Activated naive CD4-positive, alpha-beta T cell treated with anti-CD3 and anti-CD28 coated beads for 36 hours (primary cell): ENCODE data around the gene AZI2. TPM values are rescaled to one million over a fixed set of nuclear protein-coding genes. Genes with fewer than 3 reads are reported as not detected.
A peak's percentile ranks its signal among the peaks of the same experiment; 100 is the strongest.

Source experiments
- CTCF ChIA-PET: fragments of 350-600 bp; sonication (Branson Sonifier 250); formaldehyde crosslinking; loops from one replicate; lab custom pipeline; 2021; ENCODE audit warnings: antibody characterized with exemption; lab: Charles Lee
- DNase-seq: peaks from one replicate; pipeline ENCODE4 v3.0.0-alpha.2; 2020
- H3K27ac Mint-ChIP-seq: one replicate; pipeline ENCODE4 v1.8.0; 2021; ENCODE audit warnings: mild to moderate bottlenecking, mixed read lengths
- H3K27me3 Mint-ChIP-seq: one replicate; pipeline ENCODE4 v1.8.0; 2021; ENCODE audit warnings: low read depth, mixed read lengths
- H3K36me3 Mint-ChIP-seq: one replicate; pipeline ENCODE4 v1.8.0; 2021; ENCODE audit warnings: low read depth, mixed read lengths
- H3K4me1 Mint-ChIP-seq: one replicate; pipeline ENCODE4 v1.8.0; 2021; ENCODE audit warnings: low read depth, mixed read lengths
- H3K4me3 Mint-ChIP-seq: one replicate; pipeline ENCODE4 v1.8.0; 2021; ENCODE audit warnings: mild to moderate bottlenecking, moderate library complexity, mixed read lengths
- H3K9me3 Mint-ChIP-seq: one replicate; pipeline ENCODE4 v1.8.0; 2021; ENCODE audit warnings: mixed read lengths
- intact Hi-C: fragments of 100-400 bp; cut with micrococcal nuclease; formaldehyde crosslinking; loops from one replicate; pipeline ENCODE4 v1.15.1; 2023
- total RNA-seq, 2 experiments: library from RNA; stranded (reverse); gene quantifications; one replicate each; pipeline ENCODE4 v1.2.3, GENCODE V29; 2021

The AZI2 gene, protein sequence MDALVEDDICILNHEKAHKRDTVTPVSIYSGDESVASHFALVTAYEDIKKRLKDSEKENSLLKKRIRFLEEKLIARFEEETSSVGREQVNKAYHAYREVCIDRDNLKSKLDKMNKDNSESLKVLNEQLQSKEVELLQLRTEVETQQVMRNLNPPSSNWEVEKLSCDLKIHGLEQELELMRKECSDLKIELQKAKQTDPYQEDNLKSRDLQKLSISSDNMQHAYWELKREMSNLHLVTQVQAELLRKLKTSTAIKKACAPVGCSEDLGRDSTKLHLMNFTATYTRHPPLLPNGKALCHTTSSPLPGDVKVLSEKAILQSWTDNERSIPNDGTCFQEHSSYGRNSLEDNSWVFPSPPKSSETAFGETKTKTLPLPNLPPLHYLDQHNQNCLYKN
- total RNA-seq = 10 to 100 TPM; 31.5 to 39.4 TPM

DNA sequence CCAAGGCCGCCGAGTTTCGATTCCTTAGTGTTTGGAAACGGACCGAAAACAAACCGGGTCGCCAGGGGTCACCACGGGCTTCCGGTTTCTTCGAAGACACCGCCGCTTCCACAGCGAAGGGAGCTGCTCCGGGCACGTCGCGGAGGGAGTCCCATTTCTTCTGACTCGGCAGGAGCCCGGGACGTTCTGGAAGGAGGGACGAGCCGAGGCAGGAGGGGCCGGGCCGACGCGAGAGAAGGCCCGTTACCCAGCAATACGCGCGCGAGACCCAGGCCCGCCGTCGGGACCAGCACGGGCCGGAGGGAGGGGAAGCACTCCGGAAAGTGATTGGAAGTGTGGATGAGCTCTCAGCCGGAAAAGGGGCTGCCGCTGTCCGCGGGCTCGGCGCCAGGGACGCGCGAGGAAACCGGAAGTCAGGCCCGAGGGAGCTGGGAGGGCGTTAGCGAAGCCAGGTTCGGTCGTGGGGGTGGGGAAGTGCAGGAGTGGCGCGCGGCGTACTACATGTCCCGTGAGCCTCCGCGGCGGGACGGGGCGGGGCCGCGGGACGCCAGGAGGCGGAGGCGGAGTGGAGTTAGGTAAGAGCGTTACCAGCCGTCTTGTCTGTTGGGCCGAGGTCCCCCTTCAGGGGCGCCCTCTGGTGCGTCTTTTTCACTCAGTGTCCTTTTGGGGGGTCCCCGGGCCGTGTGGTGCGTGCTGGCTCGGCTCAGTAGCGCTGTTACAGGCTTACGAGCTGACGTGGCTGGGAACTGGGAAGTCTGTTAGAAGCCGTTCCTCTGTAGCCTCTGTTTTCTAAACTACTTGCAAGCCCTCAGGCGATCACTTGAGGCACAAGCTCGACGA is at the start of gene AZI2, which contains the start of gene ZCWPW2:
TSS of gene AZI2 (minus strand) at position 196 of the 840 bp plus-strand sequence. CDS start 8,207 bp downstream, outside the sequence.
TSS of gene ZCWPW2 (plus strand) at position 93 of the 840 bp plus-strand sequence. CDS start 64,348 bp downstream, outside the sequence.
- Mint-ChIP-seq H3K4me3 (peak within 1 kb of the TSS; percentile 88), H3K4me1 (peaks cover 36% of the 10 kb centered on the region), H3K27me3 (no peaks in the 10 kb centered on the region), H3K36me3 (peaks cover 17% of the 10 kb centered on the region), H3K9me3 (peaks cover 8% of the 10 kb centered on the region), H3K27ac (peak within 1 kb of the TSS; percentile 92)
- intact Hi-C loops = loop anchor here (1.0 to 10.0 kb wide), 9 partner anchors 23 to 1996 kb away; partner anchors contain the start of genes CMC1, NEK10 and SLC4A7
- CTCF ChIA-PET = interaction anchor here (0.6 to 2.0 kb wide), 3 partner anchors 13 to 670 kb away, joined by 3 to 5 read pairs (median 3); no protein-coding TSS in a partner anchor
- DNase-seq = peak; percentile 93

DNA sequence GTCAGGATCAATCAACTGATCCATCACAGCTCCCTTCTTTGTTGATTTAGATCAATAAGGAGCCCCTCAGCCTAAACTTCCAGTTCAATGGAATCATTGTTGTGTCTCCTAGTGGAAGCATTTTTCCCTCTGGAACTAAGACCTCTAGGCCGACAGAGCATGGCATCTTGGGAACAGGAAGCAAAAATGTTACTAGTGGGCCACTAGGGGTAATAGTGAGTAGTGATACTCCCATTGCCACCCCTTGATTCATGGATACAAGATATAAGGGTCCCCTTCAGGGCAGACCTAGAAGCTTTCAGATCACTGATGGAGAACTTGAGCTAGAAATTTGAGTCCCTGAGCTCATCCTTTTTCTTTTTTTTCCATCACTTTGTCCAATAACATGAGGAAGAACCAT is 40.4 kb upstream of the AZI2 start:
- peaks cover 8% of the 10 kb centered on the region for H3K36me3 Mint-ChIP-seq
- DNase-seq = no peak
- H3K27ac Mint-ChIP-seq = no peak overlapping the region
- H3K4me3 Mint-ChIP-seq = no peak overlapping the region
- H3K4me1 Mint-ChIP-seq = no peaks in the 10 kb centered on the region
- no peaks in the 10 kb centered on the region for H3K27me3 Mint-ChIP-seq
- CTCF ChIA-PET = no interaction called here
- intact Hi-C loops = no loop called here
- peaks cover 19% of the 10 kb centered on the region for H3K9me3 Mint-ChIP-seq

GRCh38 chr3:28386049-28386448 is 37.4 kb upstream of the AZI2 start:
- H3K4me3 Mint-ChIP-seq = no peak overlapping the region
- CTCF ChIA-PET = no interaction called here

DNA sequence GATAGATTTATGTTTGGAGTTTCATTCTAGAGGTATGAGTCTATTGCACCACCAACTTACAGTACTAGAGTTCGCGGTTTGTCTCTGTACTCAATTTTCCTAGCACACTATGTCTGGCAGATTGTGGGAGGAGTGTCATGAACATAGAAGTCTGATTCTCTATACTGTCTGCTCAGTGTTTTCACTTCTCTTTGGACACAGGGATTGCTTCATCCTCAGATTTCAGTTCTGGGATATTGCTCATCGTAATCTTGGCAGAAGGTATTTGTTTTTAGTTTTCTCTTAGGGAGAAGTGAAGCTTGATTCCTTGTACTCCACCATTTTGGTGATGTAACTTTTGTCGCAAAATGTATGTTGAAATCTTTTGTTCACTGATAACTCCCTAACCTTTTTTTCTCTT is 27.8 kb upstream of the AZI2 start:
- Mint-ChIP-seq H3K27me3 (no peaks in the 10 kb centered on the region), H3K27ac (no peak overlapping the region), H3K4me3 (no peak overlapping the region), H3K4me1 (no peaks in the 10 kb centered on the region), H3K36me3 (peaks cover 8% of the 10 kb centered on the region), H3K9me3 (peaks cover 12% of the 10 kb centered on the region)
- CTCF ChIA-PET = no interaction called here
- intact Hi-C loops = no loop called here
- no peak for DNase-seq

More at GRCh38 chr3:28386049-28386448, 37.4 kb upstream of the AZI2 start:
- peaks cover 8% of the 10 kb centered on the region for H3K36me3 Mint-ChIP-seq
- no peak overlapping the region for H3K27ac Mint-ChIP-seq
- no peak for DNase-seq
- H3K9me3 Mint-ChIP-seq = peaks cover 5% of the 10 kb centered on the region
- intact Hi-C loops = no loop called here
- H3K27me3 Mint-ChIP-seq = no peaks in the 10 kb centered on the region
- no peaks in the 10 kb centered on the region for H3K4me1 Mint-ChIP-seq

DNA sequence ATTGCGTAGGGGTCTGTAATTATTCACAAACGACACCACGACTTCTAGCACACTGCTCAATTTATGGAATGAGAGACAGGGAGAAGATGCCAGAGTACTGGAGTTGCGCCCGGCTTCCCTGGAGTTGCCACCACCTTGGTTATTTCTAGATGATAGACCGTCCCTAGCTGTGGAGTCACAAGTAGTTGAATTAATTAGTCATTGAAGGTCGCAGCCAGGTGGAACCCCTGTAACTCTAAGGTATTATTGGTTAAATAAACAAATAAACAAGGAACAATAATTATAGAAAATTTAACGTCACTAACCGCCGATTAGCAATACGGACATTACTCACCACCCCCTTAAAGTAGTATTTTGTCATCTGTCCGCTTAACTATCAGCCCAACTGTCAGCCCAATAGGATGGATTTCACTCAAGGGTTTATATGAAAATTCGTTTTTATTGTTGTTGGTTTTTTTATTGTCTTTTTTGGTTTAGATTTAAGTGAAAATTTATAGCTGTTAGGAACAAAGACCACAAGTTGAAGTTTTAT is 911 bp upstream of the AZI2 start:
- intact Hi-C loops = loop anchor here (1.0 to 10.0 kb wide), 8 partner anchors 108 to 1995 kb away; partner anchors contain the start of genes CMC1, NEK10 and SLC4A7
- DNase-seq = no peak
- H3K36me3 Mint-ChIP-seq = peaks cover 17% of the 10 kb centered on the region
- CTCF ChIA-PET = interaction anchor here (0.6 to 2.0 kb wide), 4 partner anchors 14 to 671 kb away, joined by 3 to 5 read pairs (median 3); no protein-coding TSS in a partner anchor
- peak overlapping the region; percentile 88 for H3K4me3 Mint-ChIP-seq
- H3K27ac Mint-ChIP-seq = peak overlapping the region; percentile 92
- H3K9me3 Mint-ChIP-seq = peaks cover 10% of the 10 kb centered on the region
- no peaks in the 10 kb centered on the region for H3K27me3 Mint-ChIP-seq
- H3K4me1 Mint-ChIP-seq = peaks cover 36% of the 10 kb centered on the region

GRCh38 chr3:28348265-28348628 is 377 bp downstream of the AZI2 start:
- peaks cover 14% of the 10 kb centered on the region for H3K36me3 Mint-ChIP-seq
- no peaks in the 10 kb centered on the region for H3K27me3 Mint-ChIP-seq
- DNase-seq = no peak
- peaks cover 36% of the 10 kb centered on the region for H3K4me1 Mint-ChIP-seq
- H3K27ac Mint-ChIP-seq = peak overlapping the region; percentile 92
- H3K4me3 Mint-ChIP-seq = peak overlapping the region; percentile 88
- intact Hi-C loops = loop anchor here (1.0 to 10.0 kb wide), 6 partner anchors 22 to 1997 kb away; partner anchors contain the start of gene NEK10
- CTCF ChIA-PET = interaction anchor here (2.0 kb wide), 1 partner anchor 12 kb away, joined by 5 read pairs; no protein-coding TSS in a partner anchor
- peaks cover 5% of the 10 kb centered on the region for H3K9me3 Mint-ChIP-seq

DNA sequence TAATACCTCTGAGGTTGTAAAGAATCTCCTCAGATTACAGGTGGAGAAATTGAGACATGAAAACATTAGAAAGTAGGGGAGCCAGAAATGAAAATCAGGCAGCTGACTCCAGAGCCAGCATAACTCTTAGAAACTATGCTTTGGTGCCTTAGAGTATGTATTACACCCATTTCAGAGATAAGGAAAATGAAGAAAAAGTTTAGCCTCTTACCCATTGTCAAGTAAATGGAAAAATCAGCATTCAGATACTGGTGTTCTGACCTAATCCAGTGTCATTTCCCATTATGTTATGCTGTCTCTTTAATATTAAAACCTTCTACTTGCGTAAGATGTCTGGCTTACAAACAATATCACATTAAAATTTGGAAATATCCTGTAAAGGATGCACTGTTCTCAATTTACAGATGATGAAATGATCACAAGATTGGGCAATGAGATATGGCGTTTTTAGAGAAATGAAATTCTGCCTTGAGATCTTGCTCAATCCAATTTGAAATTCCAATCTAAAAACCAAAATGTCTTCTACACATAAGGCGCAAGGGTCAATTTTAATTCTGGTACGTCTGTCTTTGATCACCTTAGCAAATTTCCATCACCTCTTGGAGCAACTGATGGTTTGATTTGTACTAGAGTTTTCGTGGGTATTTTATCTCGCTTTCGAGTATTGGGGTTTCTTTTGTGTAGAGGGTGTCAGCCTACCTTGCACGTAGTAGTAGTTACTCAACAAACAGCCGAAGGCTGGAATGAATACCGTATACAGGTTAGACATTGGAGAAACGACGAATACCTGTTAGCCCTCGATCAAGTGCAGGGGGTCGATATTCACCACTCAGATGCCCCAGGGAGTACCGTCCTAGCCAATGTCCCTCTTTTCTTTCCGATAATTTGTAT is 1.0 kb downstream of the AZI2 start:
- peaks cover 5% of the 10 kb centered on the region for H3K9me3 Mint-ChIP-seq
- peaks cover 14% of the 10 kb centered on the region for H3K36me3 Mint-ChIP-seq
- H3K4me1 Mint-ChIP-seq = peaks cover 42% of the 10 kb centered on the region

GRCh38 chr3:28345690-28346089 is 2.9 kb downstream of the AZI2 start:
- Mint-ChIP-seq H3K27me3 (no peaks in the 10 kb centered on the region), H3K27ac (no peak overlapping the region), H3K4me3 (no peak overlapping the region), H3K4me1 (peaks cover 47% of the 10 kb centered on the region), H3K36me3 (peaks cover 4% of the 10 kb centered on the region), H3K9me3 (no peaks in the 10 kb centered on the region)
- DNase-seq = no peak
- CTCF ChIA-PET = interaction anchor here (0.6 kb wide), 1 partner anchor 9 kb away, joined by 3 read pairs; no protein-coding TSS in a partner anchor
- intact Hi-C loops = loop anchor here (5.0 to 10.0 kb wide), 3 partner anchors 463 to 1999 kb away; no protein-coding TSS in a partner anchor

More for the DNA sequence above, 1.0 kb downstream of the AZI2 start:
- CTCF ChIA-PET = interaction anchor here (2.0 kb wide), 1 partner anchor 12 kb away, joined by 5 read pairs; no protein-coding TSS in a partner anchor
- Mint-ChIP-seq H3K27me3 (no peaks in the 10 kb centered on the region), H3K27ac (peak overlapping the region; percentile 92), H3K4me3 (peak overlapping the region; percentile 88)
- intact Hi-C loops = loop anchor here (1.0 to 10.0 kb wide), 6 partner anchors 21 to 1997 kb away; partner anchors contain the start of gene NEK10
- no peak for DNase-seq

GRCh38 chr3:28343144-28343543 is 5.5 kb downstream of the AZI2 start:
- H3K4me1 Mint-ChIP-seq = peaks cover 37% of the 10 kb centered on the region
- no peaks in the 10 kb centered on the region for H3K27me3 Mint-ChIP-seq
- no peak overlapping the region for H3K27ac Mint-ChIP-seq
- no peak for DNase-seq
- intact Hi-C loops = loop anchor here (10.0 kb wide), 1 partner anchor 2002 kb away; no protein-coding TSS in a partner anchor
- peaks cover 8% of the 10 kb centered on the region for H3K36me3 Mint-ChIP-seq
- no peaks in the 10 kb centered on the region for H3K9me3 Mint-ChIP-seq
- CTCF ChIA-PET = no interaction called here
- no peak overlapping the region for H3K4me3 Mint-ChIP-seq

DNA sequence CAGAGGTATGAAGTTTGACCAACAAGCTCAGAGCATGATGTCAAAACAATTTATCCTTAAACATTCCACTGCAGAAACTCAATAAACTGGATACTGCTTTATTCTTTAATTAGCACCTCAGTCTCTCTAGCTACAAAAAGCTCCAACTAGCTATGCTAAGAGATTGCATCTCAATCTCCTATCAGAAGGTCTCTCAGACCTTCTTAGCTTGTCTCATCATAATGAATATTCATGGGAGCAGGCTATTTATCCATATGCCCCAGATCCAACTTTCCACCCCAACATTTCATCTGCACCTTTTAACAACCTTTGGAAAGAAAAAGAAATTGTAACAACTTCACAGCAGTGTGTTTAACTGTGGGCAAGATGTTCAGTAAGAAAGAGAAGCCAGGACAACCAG is 11.4 kb downstream of the AZI2 start:
- Mint-ChIP-seq H3K4me1 (peaks cover 11% of the 10 kb centered on the region), H3K4me3 (no peak overlapping the region), H3K27me3 (no peaks in the 10 kb centered on the region), H3K36me3 (peaks cover 10% of the 10 kb centered on the region), H3K27ac (no peak overlapping the region), H3K9me3 (no peaks in the 10 kb centered on the region)
- intact Hi-C loops = no loop called here
- CTCF ChIA-PET = interaction anchor here (0.7 to 2.5 kb wide), 7 partner anchors 8 to 625 kb away, joined by 3 to 10 read pairs (median 3); no protein-coding TSS in a partner anchor
- no peak for DNase-seq

GRCh38 chr3:28335246-28335645 is 13.4 kb downstream of the AZI2 start:
- DNase-seq = no peak
- no peak overlapping the region for H3K4me3 Mint-ChIP-seq
- intact Hi-C loops = no loop called here
- no peaks in the 10 kb centered on the region for H3K9me3 Mint-ChIP-seq
- H3K27ac Mint-ChIP-seq = no peak overlapping the region
- peaks cover 8% of the 10 kb centered on the region for H3K4me1 Mint-ChIP-seq
- CTCF ChIA-PET = interaction anchor here (0.8 to 1.5 kb wide), 4 partner anchors 13 to 1158 kb away, joined by 3 to 5 read pairs (median 4); partner anchors contain the start of genes AZI2 and ZCWPW2
- no peaks in the 10 kb centered on the region for H3K27me3 Mint-ChIP-seq
- H3K36me3 Mint-ChIP-seq = peaks cover 8% of the 10 kb centered on the region
